DLD1 (cell line): ENCODE results near the gene IFRD2.
"Not testable (repeated sequence)": the region's sequence is repeated elsewhere in the genome, so short reads cannot be mapped to it uniquely, and the experiment has no call there.

Experiments
- in situ Hi-C: cut with HindIII; loops from 2 replicates; pipeline ENCODE4 v1.10.0; 2017; ENCODE audit warnings: low sequenced_read_pairs

Gene IFRD2

DNA sequence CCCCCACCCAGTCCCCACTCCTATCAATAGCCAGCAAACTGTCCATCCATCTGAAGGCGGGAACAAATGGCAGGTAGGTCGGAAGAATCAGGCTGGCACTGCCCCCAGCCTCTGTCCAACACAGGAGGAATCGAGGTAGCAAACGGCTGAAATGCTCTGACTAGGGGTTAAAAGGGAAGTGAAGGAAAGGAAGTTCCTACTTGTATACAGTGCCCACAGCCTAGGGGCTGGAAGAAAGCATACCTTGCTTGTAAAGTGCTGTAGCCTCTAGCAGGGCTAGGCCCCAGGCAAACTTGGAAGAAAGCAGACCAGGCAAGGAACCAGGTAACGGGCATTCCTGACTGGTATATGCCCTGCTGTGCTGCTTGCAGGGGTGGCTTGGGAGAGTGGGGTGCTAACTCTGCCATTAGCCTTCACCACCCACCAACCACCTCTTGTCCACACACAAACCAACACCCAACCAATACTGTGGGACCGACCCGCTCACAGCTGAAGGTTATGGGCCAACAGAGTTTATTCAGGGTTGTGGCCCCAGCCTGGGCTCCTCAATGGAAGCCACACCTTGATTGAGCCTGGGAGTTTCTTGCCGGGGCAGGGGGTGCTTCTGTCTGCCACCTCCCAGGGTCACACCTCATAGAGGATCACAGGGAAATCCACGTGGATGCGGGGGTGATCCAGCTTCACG lies 33.4 kb upstream of the IFRD2 start:
- in situ Hi-C loops: loop anchor here (25.0 kb wide), 1 partner anchor 1062 kb away; the partner anchor contains the start of genes MANF and RBM15B

DNA sequence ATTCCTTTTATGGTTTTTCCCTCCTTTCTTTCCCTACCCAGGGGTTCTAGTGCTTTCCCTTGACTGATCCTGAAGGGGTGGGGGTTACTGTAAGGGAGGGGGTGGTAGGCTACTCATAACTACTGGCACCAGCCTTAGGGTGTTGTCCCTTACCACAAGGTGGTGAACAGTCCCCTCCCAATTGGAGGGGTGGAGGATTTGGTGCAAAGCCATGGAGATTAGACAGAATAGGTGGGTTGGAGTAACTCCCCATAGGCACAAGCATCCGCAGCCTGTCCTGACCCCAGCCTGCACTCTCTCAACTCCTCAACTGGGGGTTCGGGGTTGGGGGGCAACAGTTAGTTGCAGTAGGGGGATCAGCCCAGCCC lies 32.9 kb upstream of the IFRD2 start:
- in situ Hi-C loops: loop anchor here (25.0 kb wide), 1 partner anchor 1062 kb away; the partner anchor contains the start of genes MANF and RBM15B

DNA sequence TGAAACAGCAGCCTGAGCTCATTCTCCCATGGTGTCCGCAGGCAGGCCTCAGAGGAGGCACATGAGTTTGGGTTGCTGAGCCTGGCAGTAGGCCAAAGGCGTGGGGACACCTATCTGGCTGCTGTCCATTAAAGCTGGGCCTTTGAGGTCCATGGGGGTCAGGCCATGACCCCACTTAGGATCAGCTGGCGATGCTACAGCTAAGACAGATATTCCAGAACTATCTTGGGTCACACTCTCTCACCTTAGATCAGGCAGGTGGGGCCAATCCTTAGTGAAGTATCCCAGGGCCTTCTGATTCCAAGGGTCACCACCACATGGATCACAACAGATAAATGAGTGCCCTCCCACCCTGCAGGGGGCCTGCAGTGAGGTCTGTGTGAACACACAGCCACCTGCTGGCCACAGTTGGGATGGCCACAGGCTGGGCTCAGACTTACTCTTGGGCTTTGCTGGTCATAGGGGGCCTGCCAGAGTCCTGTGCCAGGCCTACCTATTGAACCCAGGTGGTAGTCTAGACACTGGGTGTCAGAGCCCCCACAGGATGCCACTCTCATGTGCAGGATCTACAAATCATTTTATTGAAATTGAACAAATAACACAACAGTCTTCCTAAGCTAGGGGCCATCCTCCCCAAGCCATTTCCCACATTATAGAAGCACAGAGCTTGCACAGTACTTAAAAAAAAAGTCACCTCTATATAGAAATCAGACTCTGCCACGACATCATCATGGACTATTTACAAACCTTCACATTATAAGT lies 32.3 kb upstream of the IFRD2 start:
- in situ Hi-C loops: loop anchor here (25.0 kb wide), 1 partner anchor 1063 kb away; the partner anchor contains the start of genes MANF and RBM15B

DNA sequence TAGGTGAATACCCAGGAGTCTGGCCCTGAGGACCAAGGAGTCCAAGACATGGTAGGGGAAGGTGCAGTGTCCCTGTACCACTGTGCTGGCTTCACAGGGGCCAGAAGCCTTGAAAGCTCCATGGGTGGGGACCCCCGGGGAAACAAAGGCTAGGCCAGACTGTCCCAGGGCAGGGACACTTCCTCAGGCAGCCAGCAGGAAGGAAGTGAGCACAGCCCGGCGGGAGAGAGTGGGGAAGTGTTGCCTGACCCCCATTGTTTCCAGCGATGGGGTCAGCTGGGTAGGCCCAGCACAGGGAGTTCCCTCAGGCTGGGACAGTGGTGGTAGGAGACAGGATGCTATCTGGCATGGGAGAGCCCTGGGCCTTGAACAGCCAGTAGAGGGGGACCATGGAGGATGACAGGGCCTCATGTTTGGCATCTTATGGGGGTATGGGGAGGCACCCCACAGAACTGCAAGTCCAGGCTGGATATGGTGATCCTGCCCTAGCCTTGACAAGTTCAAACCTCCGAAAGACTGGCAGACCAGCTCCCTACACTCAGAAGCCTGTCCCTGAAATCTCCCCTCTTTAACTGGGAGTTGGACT lies 31.5 kb upstream of the IFRD2 start:
- in situ Hi-C loops: no loop called here

DNA sequence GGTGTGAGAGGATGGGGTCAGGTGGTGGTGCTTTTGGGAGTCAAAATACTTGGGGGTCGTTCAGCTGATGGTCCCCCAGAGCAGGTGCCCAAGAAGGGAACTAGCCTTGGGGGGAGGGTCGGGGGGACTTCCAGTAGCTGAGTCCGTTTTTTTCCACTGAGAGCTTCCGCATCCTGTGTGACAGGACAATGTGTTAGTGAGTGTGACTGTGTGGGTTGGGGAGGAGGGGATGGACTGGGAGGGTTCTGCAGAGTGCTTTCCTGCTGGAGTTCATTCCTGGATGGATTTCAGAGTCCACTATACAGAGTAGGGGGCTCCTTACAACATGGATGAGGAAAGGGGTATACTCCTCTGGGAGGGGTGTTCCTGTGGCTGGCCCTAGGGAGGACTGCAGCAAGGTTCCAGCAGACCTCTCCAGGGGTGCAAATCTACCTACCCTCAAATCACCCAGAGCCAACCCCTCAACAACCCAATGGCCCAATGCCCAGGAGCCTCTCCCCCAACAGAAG lies 30.9 kb upstream of the IFRD2 start:
- in situ Hi-C loops: no loop called here

DNA sequence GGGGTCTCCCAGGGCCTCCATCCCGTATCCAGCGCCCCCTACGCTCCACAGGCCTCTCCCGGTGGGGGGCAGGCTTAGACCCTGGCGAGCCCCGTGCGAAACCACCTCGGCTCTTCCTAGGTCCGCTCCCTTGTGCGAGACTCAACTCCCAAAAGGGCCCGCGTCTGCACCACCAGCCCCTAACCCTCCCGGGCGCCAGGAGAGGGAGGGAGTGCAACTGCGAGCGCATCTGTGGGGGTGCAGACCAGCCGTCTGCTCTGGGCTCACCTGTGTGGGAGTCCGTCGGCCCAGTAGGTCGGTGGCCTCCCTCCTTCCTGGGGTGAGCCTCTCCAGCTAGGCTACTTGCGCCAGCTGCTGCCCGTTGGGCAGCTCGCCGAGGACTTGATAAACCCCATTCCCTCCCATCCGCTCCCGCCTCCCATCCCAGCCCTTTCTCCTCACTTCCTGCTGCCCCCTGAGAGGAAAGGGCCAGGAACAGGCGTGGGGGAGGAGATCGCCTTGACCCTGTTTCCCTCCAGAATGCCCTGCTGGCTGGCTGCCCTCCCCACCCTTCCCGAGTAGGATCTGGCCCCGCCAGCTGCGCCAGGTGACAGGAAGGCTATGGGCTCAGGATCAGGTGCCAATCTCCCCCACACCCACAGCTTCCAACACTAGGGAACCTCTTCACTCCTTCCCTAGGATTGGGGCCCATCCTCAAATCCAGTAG lies 30.3 kb upstream of the IFRD2 start, which contains the start of gene HYAL2:
Gene HYAL2, minus strand, starts transcription at position 360 of the 706 bp plus-strand sequence. CDS start 2,256 bp downstream, outside the sequence.
- in situ Hi-C loops: no loop called here

DNA sequence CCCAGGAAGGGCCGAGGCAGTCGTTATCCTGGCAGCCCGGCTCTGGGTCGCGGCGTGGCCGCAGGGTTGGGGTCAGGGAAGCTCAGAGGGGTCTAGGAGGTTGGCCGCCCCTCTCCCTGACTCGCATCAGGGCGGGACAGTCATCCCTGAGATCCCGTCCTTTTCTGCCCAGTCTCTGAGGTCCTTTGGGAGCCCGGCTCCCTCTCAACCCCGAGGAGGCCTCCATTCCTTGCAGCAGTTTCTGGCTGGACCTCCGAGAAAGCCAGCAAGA lies 29.8 kb upstream of the IFRD2 start:
- in situ Hi-C loops: no loop called here

DNA sequence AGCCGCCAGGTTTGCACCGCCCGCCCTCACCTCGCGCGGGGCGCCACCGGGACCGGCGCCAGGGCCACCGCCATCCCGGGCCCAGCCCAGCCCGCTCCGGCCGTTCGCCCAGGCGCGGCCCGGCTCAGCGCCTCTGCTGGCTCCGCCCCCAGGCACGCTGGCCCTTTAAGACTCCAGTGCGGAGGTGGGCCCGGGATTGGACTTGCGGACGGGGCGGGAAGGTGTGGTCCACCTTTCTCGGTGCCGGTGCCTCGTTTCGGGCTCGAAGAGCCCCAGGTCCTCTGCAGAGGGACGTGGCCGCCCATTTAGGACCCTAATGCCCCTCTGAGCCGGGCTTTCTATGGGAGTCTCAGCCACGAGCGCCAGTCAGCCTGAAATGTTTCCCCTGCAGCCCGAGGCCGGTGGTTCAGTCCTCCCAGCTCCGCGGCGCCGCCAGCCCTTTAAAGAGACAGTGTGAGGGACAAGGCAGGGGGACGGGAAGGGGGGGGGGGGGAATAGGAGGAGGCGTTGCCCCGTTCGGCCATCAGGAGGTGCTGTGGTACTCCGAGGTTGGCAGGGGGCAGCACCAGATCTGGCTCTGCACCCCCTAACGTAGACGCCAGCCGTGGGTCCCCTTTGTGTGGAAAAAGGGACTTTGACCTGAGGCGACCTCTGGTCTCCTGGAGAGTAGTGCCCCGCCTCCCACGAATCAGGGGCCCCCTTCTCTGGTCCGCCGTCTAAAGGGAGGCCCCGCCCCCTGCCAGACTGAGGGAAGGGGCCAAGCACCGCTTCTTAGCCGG lies 29.3 kb upstream of the IFRD2 start:
- in situ Hi-C loops: no loop called here

DNA sequence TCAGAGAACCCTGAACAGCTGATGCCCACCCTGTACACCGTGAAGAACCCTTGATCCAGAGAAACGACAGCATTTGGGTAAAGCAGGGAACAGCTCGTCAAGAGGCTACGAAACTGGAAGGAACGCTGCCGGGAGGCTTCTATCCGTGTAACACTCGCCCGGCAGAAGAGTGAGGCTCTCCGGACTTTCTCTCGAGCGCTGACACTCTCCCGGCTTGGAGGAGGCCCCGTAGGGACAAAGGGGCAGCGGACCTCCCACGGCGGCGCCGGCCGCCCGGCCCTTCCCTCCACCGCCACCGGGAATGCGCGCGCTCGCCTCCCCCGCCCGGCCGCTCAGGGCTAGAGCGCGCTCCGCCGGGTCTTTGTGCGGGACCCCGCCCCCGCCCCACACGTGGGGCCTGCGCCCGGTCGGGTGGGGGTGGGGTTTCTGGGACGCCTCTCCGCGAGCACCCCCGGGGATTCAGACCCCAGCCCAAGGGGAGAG lies 28.7 kb upstream of the IFRD2 start:
- in situ Hi-C loops: no loop called here

DNA sequence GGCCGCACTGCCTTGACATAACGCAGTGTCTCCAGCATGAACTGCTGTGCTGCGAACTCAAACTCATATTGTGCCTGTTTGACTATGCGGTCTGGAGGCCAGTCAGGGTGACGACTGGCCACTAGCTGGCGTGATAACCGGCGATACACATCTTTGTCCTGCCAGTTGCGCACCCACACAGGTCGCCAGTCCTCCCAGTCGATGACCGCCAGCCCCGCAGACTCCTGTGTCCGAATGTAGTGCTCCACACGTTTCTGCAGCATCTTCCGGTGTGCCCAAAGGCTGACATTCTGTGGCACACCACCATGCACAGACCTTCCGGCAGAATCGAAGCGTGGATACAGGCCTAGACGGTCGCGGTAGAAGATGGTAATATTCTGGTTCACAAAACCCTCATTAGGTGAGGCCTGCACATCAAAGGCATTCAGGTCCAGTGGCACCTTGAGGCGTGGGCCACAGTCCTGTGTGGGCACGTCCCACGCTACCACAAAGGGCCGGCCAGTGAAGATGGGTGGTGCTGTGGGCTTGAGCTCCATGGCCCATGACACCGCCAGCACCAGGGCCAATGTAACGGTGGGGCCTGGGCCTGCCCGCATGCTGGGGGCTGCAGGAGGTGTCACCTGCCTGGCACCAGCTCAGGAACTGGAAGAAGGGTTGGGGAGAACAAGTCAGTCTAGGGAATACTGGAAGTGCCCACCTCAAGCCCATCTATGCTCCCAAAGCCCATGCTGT lies 27.8 kb upstream of the IFRD2 start:
- in situ Hi-C loops: no loop called here

DNA sequence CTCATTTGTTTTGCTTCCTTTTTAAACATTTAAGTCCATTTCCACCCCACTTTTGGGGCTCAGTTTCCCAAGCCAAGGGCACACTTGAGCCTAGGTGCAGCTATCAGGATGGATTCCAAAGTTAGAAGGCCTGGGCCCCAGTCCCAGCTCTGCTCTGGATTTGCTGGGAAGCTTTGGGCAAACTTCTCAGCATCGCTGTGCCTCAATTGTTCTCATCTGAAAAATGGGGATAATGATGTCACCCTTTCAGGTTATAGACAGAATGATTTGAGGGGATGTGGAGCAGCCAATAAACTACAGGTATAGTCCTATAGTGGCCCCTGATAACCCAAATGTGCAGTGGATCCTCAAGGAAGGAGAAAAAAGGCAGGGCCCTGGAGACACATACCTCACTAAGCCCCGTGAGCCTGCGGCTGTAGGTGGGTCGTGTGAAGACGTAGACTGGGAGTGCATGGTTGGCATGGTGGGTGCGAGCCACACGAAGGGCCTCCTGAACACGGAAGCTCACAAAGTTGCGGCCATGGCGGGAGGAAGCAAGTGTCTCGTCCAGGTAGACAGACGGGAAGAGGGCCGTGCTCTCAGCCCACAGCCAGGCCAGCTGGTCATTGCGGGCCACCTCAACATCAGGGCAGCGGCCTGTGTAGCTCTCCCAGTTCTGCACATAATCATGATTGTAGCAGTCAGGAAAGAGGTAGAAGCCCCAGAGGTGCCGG lies 27.1 kb upstream of the IFRD2 start:
- in situ Hi-C loops: no loop called here

DNA sequence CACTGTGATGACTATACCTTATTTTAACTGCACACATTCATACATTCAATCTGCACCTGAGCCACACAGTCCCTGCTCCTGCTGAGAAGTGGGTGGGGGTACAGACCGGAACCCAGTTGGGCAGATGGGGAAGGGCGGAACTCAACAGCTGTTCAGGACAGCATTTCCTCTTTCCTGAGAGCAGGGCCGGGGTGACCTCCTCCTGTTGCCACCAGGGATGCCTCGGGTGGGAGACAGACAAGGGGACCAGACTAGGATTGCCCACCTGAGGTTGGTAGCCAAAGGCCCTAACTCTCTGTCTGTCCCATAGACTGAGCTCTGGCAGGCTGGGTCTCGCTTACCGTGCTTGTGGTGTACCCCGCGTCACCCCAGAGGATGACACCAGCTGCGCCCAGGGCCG lies 26.4 kb upstream of the IFRD2 start:
- in situ Hi-C loops: no loop called here

DNA sequence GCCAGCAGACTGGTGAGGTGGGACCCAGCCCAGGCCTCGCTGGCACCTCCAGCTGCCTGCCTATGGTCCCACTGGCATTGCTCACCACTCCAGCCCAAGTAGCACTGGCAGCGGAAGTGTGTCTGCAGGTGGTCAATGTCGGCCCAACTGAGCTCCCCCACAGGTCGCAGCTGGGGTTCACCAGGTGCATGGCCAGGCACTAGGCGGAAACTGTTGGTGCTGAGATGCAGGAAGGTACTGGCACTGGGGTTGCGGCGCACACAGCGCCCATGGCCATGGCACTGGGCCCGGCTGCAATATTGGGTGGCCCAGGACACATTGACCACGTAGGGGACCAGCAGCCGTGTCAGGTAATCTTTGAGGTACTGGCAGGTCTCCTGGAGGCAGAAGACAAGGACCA lies 25.9 kb upstream of the IFRD2 start:
- in situ Hi-C loops: no loop called here

DNA sequence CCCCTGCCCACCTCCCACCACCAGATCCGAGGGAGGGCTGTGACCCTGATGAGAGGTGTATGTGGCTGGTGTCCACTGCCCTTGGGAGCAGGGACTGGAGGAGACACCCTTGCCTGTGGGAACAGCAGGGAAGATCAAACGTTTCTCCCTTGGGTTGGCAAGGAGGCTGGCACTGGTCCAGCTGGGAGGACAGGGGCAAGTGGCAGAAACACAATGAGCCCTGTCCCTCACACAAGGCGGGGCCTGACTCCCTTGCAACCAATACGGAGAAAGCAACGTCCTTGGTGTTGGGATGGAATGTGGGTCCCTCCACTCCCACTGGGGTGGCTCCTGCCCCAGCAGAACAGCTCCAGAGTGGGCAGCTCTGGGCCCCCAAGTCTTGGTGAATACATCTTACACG lies 25.1 kb upstream of the IFRD2 start:
- in situ Hi-C loops: no loop called here

DNA sequence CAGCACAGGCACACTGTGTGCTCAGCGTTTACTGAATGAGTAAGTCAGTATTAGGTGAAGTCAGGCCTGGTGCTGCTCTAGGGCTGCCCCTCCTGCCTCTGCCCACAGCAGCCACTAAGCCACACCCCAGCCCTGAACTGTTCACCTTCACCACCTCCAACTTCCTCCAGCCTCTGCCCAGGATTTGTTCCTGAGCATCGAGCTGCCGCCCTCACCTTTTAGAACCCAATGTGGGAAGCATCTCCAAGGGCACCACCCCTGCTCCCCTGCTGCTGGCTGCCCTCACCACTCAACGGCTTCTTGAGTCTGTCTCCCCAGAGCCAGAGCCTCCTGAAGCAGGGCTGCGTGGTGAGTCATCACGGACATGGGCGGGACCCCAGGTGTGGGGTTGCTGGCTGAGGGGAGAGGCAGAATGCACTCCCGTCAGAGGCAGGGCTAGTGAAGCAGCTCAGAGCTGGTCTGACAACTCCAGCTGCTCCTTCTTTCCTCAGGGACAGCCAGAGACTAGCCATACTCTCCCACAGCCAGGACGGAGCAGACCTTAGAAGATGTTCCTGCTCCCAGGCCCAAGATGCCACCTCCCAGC lies 24.5 kb upstream of the IFRD2 start:
- in situ Hi-C loops: no loop called here

DNA sequence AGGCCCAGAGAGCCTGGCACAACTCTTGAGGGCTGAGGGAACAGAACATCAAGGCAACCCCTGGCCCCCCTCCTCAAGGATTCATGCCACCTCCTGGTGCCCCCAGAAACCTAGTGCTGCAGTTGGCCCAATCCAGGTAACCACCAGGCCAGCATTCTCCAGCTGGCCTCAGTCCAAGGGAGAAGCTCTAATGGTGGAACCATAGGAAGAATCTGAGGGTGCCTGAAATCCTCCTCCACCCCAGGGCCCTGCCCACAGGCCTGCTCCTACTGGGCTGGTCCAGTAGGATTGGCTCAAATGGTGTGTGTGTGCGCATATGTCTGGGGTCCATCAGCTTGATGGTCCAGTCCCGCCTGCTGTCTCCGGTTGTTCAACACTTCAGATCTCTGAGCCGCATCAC lies 22.6 kb upstream of the IFRD2 start:
- in situ Hi-C loops: no loop called here

DNA sequence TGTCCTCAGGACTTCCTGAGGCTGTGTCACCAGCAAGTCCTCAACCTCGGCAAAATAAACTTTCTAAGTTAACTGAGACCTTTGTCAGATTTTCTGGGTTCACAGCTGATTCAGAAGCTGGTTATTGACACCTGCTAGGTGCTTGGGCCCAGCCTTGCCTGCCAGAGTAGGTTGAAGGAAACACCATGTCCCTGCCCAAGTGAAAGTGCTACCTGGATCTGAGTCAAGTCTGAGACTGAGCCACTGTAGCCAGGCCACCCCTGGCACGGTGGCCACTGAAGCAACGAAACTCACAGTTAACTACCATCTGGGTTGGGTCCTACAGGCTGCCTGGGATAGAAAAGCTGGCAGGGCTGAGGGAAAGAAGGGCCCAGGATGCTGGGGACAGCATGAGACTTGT lies 22.1 kb upstream of the IFRD2 start:
- in situ Hi-C loops: no loop called here

DNA sequence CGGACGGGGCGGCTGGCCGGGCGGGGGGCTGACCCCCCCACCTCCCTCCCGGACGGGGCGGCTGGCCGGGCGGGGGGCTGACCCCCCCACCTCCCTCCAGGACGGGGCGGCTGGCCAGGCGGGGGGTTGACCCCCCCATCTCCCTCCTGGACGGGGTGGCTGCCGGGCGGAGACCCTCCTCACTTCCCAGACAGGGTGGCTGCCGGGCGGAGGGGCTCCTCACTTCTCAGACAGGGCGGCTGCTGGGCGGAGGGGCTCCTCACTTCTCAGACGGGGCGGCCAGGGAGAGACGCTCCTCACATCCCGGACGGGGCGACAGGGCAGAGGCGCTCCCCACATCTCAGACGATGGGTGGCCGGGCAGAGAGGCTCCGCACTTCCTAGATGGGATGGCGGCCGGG lies 19.8 kb upstream of the IFRD2 start:
- in situ Hi-C loops: not testable (repeated sequence)

DNA sequence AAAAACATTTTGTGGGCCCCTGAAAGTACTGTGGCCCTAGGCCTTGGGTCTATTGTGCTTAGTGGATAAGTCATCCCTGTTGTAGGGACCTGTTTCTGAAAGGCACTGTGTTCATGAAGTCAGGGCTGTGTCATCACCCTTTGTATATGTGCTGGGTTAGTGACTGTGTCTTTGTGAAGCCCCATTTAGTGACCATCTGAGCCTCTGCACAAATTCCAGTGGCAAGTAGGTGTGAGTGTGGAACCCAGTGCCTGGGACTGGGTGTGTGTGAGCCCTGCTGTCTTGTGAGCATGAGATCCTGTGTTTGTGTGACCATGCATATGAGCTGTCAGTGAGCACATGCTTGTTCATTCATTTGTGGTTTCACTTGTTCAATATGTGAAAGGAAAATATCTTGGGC lies 12.4 kb upstream of the IFRD2 start:
- in situ Hi-C loops: no loop called here
